ENCODE results near the gene HRK.
A peak's percentile ranks its signal among the peaks of the same experiment; 100 is the strongest.
"Not testable (repeated sequence)": the region's sequence is repeated elsewhere in the genome, so short reads cannot be mapped to it uniquely, and the experiment has no call there.

The HRK gene

DNA sequence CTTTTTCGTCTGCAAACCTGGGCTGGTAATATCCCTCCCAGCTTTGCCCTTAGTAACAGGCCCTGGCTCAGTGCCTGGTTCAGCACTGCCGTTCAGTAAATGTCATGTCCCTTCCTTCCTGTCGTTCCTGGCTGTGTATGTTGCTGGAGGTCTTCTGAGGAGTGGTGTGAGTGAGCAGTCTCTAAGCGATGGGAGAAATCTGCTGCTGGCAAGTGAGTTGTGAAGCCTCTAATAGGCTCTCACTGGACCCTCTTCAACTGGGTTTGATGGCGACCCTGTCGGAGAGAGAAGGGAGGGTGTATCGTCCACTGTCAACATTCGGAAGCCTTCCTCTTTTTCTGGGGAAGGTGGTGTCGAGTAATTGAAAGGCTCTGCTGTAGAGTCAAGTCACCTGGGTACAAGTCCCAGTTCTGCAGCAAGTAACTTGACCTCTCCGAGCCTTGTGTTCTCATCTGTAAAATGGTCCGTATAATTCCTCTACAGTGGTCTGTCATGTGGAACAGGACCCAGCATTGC, 62.8 kb downstream of the HRK start:
- peak; percentile 28 for DNase-seq (ENCODE audit: low spot score)

DNA sequence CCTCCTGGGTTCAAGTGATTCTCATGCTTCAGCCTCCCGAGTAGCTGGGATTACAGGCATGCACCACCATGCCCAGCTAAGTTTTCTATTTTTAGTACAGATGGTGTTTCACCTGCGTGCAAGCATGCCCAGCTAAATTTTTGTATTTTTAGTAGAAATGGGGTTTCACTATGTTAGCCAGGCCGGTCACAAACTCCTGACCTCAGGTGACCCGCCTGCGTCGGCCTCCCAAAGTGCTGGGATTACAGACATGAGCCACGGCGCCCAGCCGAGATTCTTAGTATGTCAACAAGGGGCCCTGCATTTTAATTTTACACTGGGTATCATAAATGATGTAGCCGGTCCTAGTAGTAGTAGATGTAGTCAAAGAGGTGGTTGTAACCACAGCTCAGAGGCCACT, 66.5 kb downstream of the HRK start:
- not testable (repeated sequence) for DNase-seq (ENCODE audit: low spot score)

DNA sequence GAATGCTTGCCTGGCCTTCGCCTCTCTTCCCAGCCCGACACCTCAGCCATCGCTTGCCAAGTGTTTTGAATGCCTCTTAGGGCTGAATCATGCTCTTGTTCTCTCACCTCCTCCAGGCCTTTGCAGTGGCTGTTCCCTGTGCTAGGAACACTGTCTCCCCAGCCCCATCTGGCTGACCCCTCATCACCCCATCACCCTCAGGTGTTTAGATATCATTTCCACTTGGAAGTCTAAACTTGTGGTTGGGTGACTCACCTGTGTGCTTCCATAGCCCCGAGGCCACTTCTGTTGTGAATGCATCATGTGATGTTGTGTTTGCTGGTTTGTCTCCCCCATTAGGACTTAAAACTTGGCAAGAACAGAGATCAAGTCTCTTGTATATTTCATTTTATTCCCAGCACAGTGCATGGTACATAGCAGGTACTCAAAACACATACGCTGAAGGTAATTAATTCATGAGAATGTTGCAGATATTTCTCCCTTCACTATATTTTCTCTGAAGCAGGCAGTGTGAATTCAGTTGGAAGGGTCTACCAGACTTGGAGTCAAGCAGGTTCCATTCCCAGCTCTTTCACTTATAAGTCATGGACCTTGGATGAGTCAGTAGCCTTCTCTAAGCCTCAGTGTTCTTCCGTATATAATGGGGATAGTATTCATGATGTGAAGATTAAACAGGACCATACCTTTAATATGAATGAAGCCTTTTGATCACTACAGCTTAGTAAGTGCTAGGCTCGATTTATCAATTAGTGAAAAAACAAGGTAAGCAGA, 67.8 kb downstream of the HRK start:
- DNase-seq (ENCODE audit: low spot score) = no peak

DNA sequence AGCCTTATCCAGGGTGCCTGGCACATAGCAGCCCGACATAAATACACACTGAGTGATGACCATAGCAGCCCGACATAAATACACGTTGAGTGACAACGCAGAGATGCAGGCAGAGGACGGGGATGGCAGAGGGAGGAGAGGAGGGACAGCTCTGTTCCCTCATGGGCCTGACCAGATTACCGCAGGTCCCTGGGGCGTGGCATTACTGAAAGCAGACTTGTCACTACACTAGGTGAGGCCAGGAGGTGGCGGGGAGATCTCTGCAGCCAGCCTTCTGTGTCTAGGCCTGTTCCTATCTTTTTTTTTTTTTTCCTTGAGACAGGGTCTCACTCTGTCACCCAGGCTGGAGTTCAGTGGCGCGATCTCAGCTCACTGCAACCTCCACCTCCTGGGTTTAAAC, 69.0 kb downstream of the HRK start:
- no peak for DNase-seq (ENCODE audit: low spot score)

DNA sequence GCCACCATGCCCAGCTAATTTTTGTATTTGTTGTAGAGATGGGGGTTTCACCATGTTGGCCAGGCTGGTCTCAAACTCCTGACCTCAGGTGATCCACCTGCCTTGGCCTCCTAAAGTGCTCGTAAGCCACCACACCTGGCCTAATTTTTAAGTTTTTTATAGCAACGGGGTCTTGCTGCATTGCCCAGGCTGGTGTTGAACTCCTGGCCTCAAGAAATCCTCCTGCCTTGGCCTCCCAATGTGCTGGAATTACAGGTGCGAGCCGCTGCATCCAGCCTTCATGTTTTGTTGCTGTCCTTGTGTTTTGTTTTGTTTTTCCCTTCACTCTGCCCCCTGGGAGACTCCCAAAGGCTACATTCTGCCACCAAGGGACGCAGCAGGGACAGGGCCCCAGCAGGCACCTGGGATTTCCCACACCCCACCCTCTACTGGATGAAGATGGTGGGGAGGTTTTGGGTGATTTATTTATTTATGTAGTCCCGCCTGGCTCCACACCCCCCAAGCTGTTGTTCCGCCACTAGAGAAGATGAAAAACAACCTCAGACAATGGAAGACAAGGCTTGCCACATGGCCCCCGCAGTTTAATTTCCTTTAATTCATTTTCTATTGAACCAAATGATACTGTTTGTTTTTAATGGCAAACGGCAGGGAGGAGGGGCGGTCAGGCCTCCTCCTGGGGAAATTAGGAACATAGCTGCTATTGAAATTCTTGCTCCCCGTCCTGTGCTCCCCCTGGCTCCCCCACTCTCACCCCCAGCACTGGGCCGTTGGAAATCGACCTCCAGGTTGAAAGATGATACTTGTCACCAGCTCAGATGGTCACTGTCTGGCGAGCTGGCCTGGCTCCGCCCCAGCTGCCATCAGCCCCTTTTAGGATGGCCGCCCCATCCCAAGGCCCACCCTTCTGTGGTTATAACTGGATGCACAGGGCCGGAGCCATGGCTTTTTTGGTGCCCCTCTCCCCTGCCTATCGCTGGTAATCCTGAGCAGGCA, 72.8 kb downstream of the HRK start:
- no peak for DNase-seq (ENCODE audit: low spot score)

DNA sequence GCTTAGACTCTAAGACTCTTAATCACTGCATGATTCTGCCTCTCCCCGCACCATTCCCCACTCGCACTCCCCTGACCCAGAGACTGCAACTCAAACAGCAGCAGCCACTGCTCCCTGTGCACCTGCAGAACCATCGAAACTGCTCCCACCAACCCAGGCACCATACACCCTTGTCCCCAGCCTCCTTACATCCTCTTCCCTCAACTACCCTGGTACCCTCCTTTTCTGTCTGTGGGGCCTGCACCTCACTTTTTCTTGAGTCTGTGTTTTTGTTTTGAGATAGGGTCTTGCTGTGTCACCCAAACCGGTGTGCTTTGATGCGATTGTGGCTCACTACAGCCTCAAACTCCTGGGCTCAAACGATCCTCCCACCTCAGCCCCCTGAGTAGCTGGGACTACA, 73.7 kb downstream of the HRK start:
- no peak for DNase-seq (ENCODE audit: low spot score)

DNA sequence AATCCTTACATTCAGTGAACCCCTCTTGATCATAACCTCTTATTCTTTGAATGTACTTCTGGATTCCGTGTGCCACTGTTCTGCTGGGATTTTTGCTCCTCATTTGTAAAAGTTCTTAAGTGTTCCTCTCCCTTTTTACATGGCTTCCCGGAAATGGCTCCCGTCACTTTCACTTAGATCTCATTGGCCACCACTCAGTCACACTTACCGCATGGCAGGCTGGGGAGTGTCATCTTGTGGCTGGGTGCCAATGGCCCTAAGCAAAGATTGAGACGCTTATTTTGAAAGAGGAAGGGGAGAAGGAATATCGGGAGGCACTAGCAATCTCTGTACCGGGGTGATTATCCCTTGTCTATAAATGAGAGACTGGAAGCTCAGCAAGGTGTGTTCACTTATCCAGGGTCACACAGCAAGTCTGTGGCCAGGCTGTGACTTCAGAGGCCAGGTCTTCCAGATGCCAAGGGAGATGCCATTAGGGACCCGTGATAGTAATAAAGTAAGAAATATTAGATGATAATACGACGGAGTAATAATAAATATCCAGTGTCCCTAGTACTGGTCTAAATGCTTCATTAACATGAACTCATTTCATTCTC, 74.3 kb downstream of the HRK start:
- no peak for DNase-seq (ENCODE audit: low spot score)
